HG03060 (cell line): ENCODE measurements around the gene SLC38A8.

Experiments
- ATAC-seq: cut with Tn5 transposase; IDR thresholded peaks from one replicate; pipeline ENCODE4 v1.9.1; 2021; ENCODE audit warnings: low read depth, moderate number of reproducible peaks; ENCODE audit not compliant: unreplicated experiment

SLC38A8 gene

GRCh38 chr16:84003038-84003437 lies 39.6 kb downstream of the SLC38A8 start:
- ATAC-seq: no peak

- no peak for ATAC-seq
Observed at GRCh38 chr16:84001726-84002125, 40.9 kb downstream of the SLC38A8 start.

DNA sequence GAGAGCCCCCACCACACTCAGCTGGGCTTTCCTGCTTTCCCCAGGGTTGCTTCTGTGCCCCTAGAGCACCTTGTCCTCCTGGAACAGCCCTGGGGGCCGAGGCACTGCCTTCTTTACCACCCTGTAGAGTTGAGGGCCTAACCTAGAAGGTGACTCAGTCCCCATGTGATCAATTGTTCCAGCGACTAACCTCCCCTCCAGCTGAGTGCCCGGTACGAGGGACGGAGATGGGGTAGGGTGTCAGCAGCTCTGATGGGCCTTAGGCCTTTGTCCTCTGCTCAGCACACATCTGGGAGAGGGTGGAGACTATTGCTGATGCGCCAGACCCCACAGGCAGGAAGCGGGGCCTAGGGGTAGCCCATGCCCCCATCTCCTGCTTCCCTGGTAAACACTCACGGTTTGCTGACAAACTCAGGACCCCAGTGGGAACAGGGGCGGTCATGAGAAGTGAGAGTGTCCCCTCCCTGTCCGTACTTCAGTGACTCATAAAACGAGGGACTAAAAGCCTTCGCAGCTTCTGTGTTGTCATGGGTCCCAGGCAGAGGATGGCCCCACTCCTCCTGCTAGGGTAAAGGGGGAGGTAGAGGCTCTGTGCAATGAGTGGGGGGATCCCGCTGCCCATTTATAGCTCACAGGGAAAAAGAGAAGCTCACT lies 41.5 kb downstream of the SLC38A8 start:
- ATAC-seq: no peak

GRCh38 chr16:83998091-83998490 lies 44.5 kb downstream of the SLC38A8 start:
- ATAC-seq: no peak

GRCh38 chr16:83996481-83997252 lies 45.9 kb downstream of the SLC38A8 start:
- ATAC-seq: no peak

DNA sequence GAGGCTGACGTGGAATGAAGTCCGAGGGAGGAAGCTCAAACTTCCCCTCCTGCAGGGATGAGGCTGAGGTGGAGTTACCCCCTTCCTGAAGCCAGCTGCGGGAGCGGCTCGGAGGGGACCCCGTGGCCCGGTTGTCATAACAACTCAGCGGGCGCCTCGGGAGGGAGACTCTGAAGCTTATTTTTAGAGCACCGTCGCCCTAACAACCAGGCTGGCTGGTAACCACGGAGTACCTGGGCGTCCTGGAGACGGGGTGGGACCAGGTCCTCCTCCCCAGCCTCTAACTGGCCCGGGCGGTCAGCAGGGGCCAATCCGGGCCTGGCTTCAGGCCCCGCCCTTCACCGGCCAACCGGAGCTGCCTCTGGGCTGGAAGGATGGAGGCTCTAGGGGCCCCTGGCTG lies 46.8 kb downstream of the SLC38A8 start:
- ATAC-seq: no peak

GRCh38 chr16:83994703-83995102 lies 47.9 kb downstream of the SLC38A8 start:
- no peak for ATAC-seq

DNA sequence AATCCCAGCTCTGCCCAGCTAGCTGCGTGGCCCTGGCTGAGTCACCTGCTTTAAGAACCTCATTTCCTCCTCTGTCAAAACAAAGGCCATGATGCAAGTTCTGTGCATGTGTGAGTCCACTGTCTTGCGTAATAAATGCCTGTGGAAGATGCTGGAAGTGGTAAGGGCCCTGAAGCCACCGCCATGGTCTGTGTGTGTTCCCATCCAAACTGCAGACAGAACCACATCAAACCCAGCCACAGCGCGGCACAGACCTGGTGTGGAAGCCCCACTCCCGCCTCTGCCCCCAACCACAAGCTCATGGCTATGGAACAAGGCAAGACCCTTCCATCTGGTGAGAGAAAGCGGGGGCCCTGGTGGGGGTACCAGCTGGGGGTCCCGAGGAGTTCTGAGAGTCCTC lies 48.5 kb downstream of the SLC38A8 start:
- no peak for ATAC-seq

DNA sequence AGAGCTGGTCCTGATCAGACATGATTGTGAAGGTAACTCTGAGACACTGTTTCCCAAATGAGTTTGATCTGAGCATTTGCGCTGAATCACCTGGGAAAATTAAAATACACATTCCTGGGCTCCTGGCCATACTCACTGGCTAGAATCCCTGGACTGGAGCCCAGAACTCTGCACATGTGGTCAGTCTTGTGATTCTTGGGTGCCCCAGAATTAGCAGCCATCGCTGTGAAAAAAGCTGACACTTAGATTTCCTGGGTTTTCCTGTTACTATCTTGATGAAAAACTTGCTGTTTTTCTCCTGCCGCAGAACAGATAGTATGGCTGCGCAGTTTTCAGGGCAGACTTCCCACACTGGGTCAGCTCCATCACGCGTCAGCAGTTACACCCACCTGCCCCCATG lies 50.0 kb downstream of the SLC38A8 start:
- ATAC-seq: no peak

DNA sequence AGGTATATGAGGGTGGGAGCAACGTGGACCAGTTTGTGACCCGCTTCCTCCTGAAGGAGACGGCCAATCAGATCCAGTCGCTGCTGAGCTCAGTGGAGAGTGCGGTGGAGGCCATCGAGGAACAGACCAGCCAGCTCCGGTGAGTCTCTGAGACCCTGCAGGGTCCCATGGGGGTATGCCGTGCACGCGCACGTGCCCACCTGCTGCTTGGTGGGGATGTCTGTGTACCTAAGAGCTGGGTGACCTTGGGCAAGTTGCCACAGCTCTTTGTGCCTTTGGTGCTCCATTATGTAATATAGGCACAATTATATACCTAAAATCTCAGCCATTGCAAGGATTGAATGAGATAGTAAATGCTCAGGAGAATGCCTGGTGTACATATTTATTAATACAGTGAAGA lies 52.1 kb downstream of the SLC38A8 start:
- ATAC-seq: no peak

DNA sequence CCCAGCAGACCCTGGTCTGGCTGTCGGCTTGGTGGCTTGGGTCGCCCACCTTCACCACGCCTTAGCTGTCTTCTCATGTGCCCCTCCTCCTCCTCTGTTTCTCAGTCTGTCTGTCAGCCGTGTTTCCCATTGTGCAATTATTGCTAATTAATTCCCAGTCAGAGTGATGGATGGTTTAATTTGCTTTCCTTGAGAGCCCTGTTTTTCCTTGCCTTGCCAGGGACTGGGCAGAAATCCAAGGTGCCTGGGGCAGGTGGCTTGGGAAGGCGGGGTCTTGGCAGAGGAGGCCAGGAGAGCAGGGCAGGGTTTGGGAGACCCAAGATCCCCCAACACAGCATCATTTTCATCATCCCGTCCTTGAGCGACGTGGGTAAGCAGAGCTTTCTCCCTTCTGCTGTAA lies 53.3 kb downstream of the SLC38A8 start:
- no peak for ATAC-seq

GRCh38 chr16:83983491-83983890 lies 59.1 kb downstream of the SLC38A8 start:
- ATAC-seq: no peak

DNA sequence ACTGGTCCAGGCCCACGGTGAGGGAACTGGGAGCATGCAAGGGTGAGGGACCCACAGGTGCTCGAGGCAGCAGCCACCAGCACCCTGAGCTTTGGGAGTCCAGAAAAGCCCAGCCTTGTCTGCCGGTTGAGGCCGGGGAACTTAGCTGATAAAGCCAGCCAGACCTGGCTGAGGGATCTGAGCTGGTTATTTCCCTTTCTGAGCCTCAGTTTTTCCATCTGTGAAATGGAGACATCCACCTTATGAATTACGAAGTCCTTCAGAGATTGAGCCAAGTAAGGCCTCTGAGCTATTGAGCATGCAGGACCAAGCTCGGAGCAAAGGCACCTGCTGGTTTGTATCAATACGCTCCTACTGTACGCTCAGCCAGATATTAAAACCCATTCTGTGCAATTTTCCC lies 60.8 kb downstream of the SLC38A8 start:
- no peak for ATAC-seq

GRCh38 chr16:83980794-83981193 lies 61.8 kb downstream of the SLC38A8 start:
- no peak for ATAC-seq

GRCh38 chr16:83979441-83979840 lies 63.2 kb downstream of the SLC38A8 start:
- no peak for ATAC-seq

DNA sequence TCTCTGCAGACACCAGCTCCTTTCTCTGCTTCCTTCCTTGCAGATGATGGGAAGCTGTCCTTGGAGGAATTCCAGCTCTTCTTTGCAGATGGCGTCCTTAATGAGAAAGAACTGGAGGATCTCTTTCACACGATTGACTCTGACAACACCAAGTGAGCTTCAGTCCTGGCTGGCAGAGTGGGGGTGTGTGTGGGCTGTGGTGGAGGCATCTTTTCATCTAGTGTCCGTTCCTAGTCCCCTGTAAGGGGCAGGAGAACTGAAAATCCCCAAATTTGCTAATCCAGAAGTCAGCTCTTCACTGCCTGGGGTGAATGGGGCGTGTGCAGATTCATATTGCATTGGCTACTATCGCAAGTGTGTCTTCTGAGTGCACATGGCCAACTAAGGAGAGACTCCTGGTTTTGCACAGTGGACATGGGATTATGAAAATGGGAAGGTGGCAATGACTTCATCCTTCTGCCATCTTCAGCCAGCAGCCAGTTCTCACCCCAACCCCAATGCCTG lies 64.1 kb downstream of the SLC38A8 start:
- no peak for ATAC-seq

DNA sequence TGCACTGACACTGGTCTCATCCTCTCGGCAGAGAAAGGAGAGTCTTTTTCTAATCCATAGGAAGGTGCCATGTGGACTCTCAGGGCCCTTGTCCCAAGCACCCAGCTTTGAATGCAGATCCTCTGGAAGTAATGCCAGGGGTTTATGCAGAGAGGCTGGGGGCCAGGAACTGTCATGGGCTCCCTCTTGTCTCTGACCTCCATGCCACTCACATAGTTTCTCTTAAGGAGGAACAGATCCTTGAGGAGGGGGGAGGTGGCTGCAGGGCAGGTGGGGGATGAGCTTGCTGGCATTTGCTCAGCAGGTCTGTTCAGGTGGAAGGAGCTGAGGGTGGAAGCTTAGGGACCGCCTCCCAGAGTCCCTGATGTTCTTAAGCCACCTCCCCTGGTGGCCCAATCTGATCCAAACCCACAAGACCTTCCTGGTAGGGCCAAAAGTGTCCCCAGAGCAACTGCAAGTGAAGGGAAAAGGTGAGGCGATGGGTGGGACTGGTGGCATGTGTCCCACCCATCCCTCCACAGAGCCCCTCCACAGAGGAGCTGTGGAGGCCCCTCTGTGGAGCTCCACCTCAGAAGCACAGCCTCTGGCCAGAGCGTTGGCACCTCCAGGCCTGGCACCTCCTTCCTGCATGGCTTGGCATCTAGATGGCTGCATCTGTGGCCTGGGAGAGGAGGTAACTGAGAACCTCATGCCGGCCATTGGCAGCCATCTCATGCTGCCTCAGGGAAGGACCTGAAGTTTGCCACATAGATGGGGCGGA lies 65.4 kb downstream of the SLC38A8 start:
- no peak for ATAC-seq

GRCh38 chr16:83975590-83976260 lies 66.9 kb downstream of the SLC38A8 start:
- no peak for ATAC-seq

- ATAC-seq: no peak
Observed at GRCh38 chr16:83974475-83974874, 68.1 kb downstream of the SLC38A8 start.

DNA sequence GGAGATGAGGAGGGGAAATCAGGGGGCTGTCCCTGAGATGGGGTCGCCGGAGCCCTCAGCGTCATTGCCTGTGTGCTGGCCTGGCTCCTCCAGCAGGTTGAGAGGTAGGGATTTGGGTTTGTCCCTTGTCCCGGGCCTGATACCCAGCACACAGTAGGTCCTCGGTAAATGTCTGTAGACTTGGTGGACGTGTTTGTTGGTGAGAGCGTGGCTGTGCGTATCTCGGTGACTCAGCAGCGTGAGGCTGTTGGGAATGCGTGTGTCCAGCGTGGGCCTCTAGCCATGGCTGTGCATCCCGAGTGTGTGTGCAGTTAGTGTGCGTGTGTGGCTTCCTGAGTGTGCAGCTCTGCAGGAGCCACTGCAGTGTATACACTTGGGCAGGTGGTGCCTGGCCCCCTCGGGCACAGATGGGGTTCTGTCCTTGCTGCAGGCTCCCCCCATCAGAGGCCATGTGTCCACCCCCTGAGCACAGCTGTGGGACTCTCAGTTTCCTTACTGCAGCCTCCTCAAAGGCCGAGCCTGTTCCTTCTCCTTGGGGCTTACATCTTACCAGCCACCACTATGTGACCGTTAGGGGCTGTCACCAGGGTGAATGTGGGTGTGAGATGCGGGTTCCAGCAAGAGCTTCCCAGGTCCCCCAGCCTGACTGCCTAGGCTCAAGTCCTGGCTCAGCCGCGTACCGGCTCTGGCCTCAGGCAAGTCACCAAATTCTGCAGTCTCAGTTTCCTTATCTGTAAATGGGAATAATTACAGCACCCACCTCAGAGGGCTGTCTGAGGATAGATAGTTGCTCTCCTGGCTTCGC lies 68.8 kb downstream of the SLC38A8 start:
- ATAC-seq: no peak
